Measurements from ENCODE around the gene BRD4. TPM values are rescaled to one million over a fixed set of nuclear protein-coding genes. Genes with fewer than 3 reads are reported as not detected.

The BRD4 gene
- total and polyA plus RNA-seq, 2 experiments from 2014 or later = 63.8 to 115 TPM

GRCh38 chr19:15357906-15358305 is 25.6 kb upstream of the BRD4 start:
- no peak for DNase-seq (ENCODE audit: low spot score)
- Histone ChIP-seq H3F3A (replicated peaks; ENCODE audit: low read depth) (0 out of 2 replicates have a peak, but pooled peaks cover 8% of the 10 kb centered on the region), H3K4me2 (no peak overlapping the region), H3K4me1 (ENCODE audit: insufficient read depth) (no peaks in the 10 kb centered on the region), H3K4me3 (no peak overlapping the region), H3K27ac (ENCODE audit: low read depth) (no peak overlapping the region), H3K79me2 (replicated peaks; ENCODE audit: insufficient read depth) (no peaks in the 10 kb centered on the region), H2AFZ (no peak overlapping the region), H3K36me3 (ENCODE audit: insufficient read depth) (peaks cover 64% of the 10 kb centered on the region), H4K20me1 (replicated peaks; ENCODE audit: insufficient read depth) (peaks cover 3% of the 10 kb centered on the region; the same call in 1 of the 2 replicates), H3K27me3 (ENCODE audit: insufficient read depth) (no peaks in the 10 kb centered on the region), H3K9me2 (ENCODE audit: insufficient read depth) (no peaks in the 10 kb centered on the region)
- Mint-ChIP-seq H3K4me1 (no peaks in the 10 kb centered on the region), H3K9me3 (peaks cover 11% of the 10 kb centered on the region), H3K36me3 (ENCODE audit: low read depth) (peaks cover 82% of the 10 kb centered on the region), H3K27me3 (ENCODE audit: insufficient read depth, low read depth, poor library complexity) (peaks cover 8% of the 10 kb centered on the region), H3K27ac (no peak overlapping the region), H3K4me3 (no peak overlapping the region)
- ATAC-seq = no peak
- TF ChIP-seq STAT1 (IDR thresholded peaks at IDR 0.05; ENCODE audit: unreplicated experiment) (no peak), EZH2 (IDR thresholded peaks at IDR 0.05; ENCODE audit: low read depth, unreplicated experiment) (no peak), ZNF114 (CRISPR knock-in tag; IDR thresholded peaks at IDR 0.05) (no peak), CREB1 (CRISPR knock-in tag; IDR thresholded peaks at IDR 0.05; ENCODE audit: low read depth) (no peak), ZNF331 (CRISPR knock-in tag; IDR thresholded peaks at IDR 0.05; ENCODE audit: low read depth) (no peak), REST (IDR thresholded peaks at IDR 0.05; ENCODE audit: unreplicated experiment) (no peak)

DNA sequence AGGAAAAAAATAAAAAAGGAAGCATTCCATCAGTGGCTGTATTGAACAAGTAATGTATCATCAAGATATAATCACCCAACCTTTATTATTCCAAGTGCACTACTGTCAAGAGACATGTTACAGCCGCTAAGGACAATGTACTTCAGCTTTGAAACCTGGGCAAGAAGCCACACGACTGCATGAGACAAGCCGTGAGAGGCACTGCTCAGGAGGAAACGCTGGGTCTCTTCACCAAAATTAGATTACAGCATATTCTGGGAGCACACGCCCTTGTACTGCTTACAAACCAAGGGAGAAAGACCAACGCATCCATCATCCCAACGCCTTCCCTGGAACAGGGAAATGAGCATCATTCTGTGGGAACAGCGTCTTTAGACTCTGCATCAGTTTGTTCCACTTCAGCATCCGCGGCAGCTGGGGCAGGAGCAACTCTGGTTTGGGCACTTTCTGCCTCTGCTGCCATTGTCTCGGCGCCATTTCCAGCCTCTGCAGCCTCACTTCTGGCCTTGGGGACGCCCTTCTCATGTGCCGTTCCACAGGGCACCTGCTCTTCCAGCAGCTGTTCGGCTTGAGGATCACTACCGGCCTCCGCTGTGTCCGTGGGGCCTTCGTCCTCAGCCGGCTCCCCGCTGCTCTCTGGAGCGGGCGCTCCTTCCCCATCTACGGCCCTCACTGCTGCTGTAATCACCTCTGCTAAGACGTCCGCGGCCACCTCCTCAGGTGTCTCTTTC is 22.4 kb upstream of the BRD4 start:
- H3K79me2 ChIP-seq (replicated peaks; ENCODE audit: insufficient read depth) = no peaks in the 10 kb centered on the region
- H3K27me3 Mint-ChIP-seq (ENCODE audit: insufficient read depth, low read depth, poor library complexity) = peaks cover 11% of the 10 kb centered on the region
- peaks cover 52% of the 10 kb centered on the region for H3K36me3 Mint-ChIP-seq (ENCODE audit: low read depth)
- H3K4me3 Mint-ChIP-seq = no peak overlapping the region; the same call in 2 of the 3 replicates
- no peak overlapping the region for H3K4me2 ChIP-seq
- H3K27ac ChIP-seq (ENCODE audit: low read depth) = no peak overlapping the region
- H3K4me3 ChIP-seq = no peak overlapping the region
- H3K9me2 ChIP-seq (ENCODE audit: insufficient read depth) = no peaks in the 10 kb centered on the region
- no peaks in the 10 kb centered on the region for H3K9me3 Mint-ChIP-seq
- DNase-seq (ENCODE audit: low spot score) = no peak
- H3F3A ChIP-seq (replicated peaks; ENCODE audit: low read depth) = 0 out of 2 replicates have a peak, but pooled peaks cover 8% of the 10 kb centered on the region
- no peaks in the 10 kb centered on the region for H3K4me1 ChIP-seq (ENCODE audit: insufficient read depth)
- no peaks in the 10 kb centered on the region for H3K27me3 ChIP-seq (ENCODE audit: insufficient read depth)
- no peak overlapping the region for H3K27ac Mint-ChIP-seq
- H2AFZ ChIP-seq = no peak overlapping the region
- TF ChIP-seq EZH2phosphoT487 (IDR thresholded peaks at IDR 0.05; ENCODE audit: unreplicated experiment) (no peak), JUNB (IDR thresholded peaks at IDR 0.05; ENCODE audit: unreplicated experiment) (no peak), ZNF114 (CRISPR knock-in tag; IDR thresholded peaks at IDR 0.05) (no peak), CREB1 (CRISPR knock-in tag; IDR thresholded peaks at IDR 0.05; ENCODE audit: low read depth) (no peak), ZNF331 (CRISPR knock-in tag; IDR thresholded peaks at IDR 0.05; ENCODE audit: low read depth) (no peak), REST (IDR thresholded peaks at IDR 0.05; ENCODE audit: unreplicated experiment) (no peak), POLR2AphosphoS5 (IDR thresholded peaks at IDR 0.05; ENCODE audit: low read depth) (no peak), NANOG (IDR thresholded peaks at IDR 0.05; ENCODE audit: borderline replicate concordance) (no peak), STAT1 (IDR thresholded peaks at IDR 0.05; ENCODE audit: unreplicated experiment) (no peak), ETS1 (IDR thresholded peaks at IDR 0.05) (no peak)
- peaks cover 42% of the 10 kb centered on the region for H3K36me3 ChIP-seq (ENCODE audit: insufficient read depth)
- H3K4me1 Mint-ChIP-seq = no peaks in the 10 kb centered on the region
- H4K20me1 ChIP-seq (replicated peaks; ENCODE audit: insufficient read depth) = peaks cover under 1% of the 10 kb centered on the region; the same call in 1 of the 2 replicates
- ATAC-seq = no peak
